H9 (cell line): Measurements from ENCODE around the gene MDK. TPM values are rescaled to one million over a fixed set of nuclear protein-coding genes. Genes with fewer than 3 reads are reported as not detected.
A peak's percentile ranks its signal among the peaks of the same experiment; 100 is the strongest.

Source experiments
- DNase-seq: peaks from one replicate; pipeline ENCODE4 v3.0.0-alpha.2; 2017
- H2AFZ ChIP-seq: one replicate; pipeline ENCODE4 v1.6.1; 2013; ENCODE audit warnings: mild to moderate bottlenecking, low read length, control low read depth, moderate library complexity
- H2AK5ac ChIP-seq: 2 replicates; pipeline ENCODE4 v1.6.1; 2013; ENCODE audit warnings: low read length, control low read depth, mixed read lengths; ENCODE audit not compliant: insufficient read length
- H2BK120ac ChIP-seq: one replicate; pipeline ENCODE4 v1.6.1; 2013; ENCODE audit warnings: low read depth, mild to moderate bottlenecking, low read length, control low read depth, inconsistent platforms; ENCODE audit not compliant: poor library complexity, severe bottlenecking
- H2BK12ac ChIP-seq: 2 replicates; pipeline ENCODE4 v1.6.1; 2013; ENCODE audit warnings: low read length, control low read depth, mixed read lengths, low read depth; ENCODE audit not compliant: insufficient read length
- H2BK15ac ChIP-seq: 2 replicates; pipeline ENCODE4 v1.6.1; 2013; ENCODE audit warnings: low read depth, low read length, control low read depth
- H2BK20ac ChIP-seq: one replicate; pipeline ENCODE4 v1.6.1; 2013; ENCODE audit warnings: low read depth, mild to moderate bottlenecking, low read length, control low read depth, inconsistent platforms; ENCODE audit not compliant: poor library complexity, severe bottlenecking
- H2BK5ac ChIP-seq: 2 replicates; pipeline ENCODE4 v1.6.1; 2013; ENCODE audit warnings: low read length, control low read depth, mixed read lengths; ENCODE audit not compliant: insufficient read length
- H3K14ac ChIP-seq: 2 replicates; pipeline ENCODE4 v1.6.1; 2013; ENCODE audit warnings: low read length, control low read depth; ENCODE audit not compliant: insufficient read depth
- H3K18ac ChIP-seq: 2 replicates; pipeline ENCODE4 v1.6.1; 2013; ENCODE audit warnings: low read depth, mild to moderate bottlenecking, mixed read lengths, low read length, control low read depth; ENCODE audit not compliant: insufficient read length
- H3K23ac ChIP-seq: 2 replicates; pipeline ENCODE4 v1.6.1; 2013; ENCODE audit warnings: low read length, control low read depth, mixed read lengths, low read depth; ENCODE audit not compliant: insufficient read length
- H3K23me2 ChIP-seq: 2 replicates; pipeline ENCODE4 v1.6.1; 2013; ENCODE audit warnings: low read depth, mild to moderate bottlenecking, mixed read lengths, low read length, control low read depth; ENCODE audit not compliant: insufficient read length, poor library complexity, severe bottlenecking
- H3K27ac ChIP-seq: 2 replicates; pipeline ENCODE4 v1.5.1; 2013; ENCODE audit warnings: low read length, control low read depth, mixed read lengths, low read depth; ENCODE audit not compliant: insufficient read length
- H3K27me3 ChIP-seq: 2 replicates; pipeline ENCODE4 v1.6.1; 2013; ENCODE audit warnings: low read length, control low read depth, inconsistent platforms; ENCODE audit not compliant: insufficient read depth
- H3K4ac ChIP-seq: 2 replicates; pipeline ENCODE4 v1.6.1; 2013; ENCODE audit warnings: low read depth, mild to moderate bottlenecking, control low read depth, inconsistent platforms, low read length, moderate library complexity
- H3K4me1 ChIP-seq: 2 replicates; pipeline ENCODE4 v1.6.1; 2013; ENCODE audit warnings: low read length, control low read depth, inconsistent platforms; ENCODE audit not compliant: insufficient read depth
- H3K4me2 ChIP-seq: 2 replicates; pipeline ENCODE4 v1.6.1; 2013; ENCODE audit warnings: low read length, control low read depth, mixed read lengths; ENCODE audit not compliant: insufficient read length, insufficient read depth
- H3K56ac ChIP-seq: 2 replicates; pipeline ENCODE4 v1.6.1; 2013; ENCODE audit warnings: low read depth, mild to moderate bottlenecking, mixed read lengths, low read length, control low read depth; ENCODE audit not compliant: insufficient read length
- H3K79me1 ChIP-seq: 2 replicates; pipeline ENCODE4 v1.6.1; 2013; ENCODE audit warnings: low read depth, mild to moderate bottlenecking, moderate library complexity, low read length, control low read depth, inconsistent platforms; ENCODE audit not compliant: insufficient read depth, poor library complexity, severe bottlenecking
- H3K79me2 ChIP-seq: 2 replicates; pipeline ENCODE4 v1.6.1; 2013; ENCODE audit warnings: low read length, control low read depth, inconsistent platforms; ENCODE audit not compliant: insufficient read depth
- H3K9ac ChIP-seq: 2 replicates; pipeline ENCODE4 v1.6.1; 2013; ENCODE audit warnings: low read length, control low read depth, mixed read lengths; ENCODE audit not compliant: insufficient read length; ENCODE audit errors: extremely low read depth
- H3K9me3 ChIP-seq: one replicate; pipeline ENCODE4 v1.6.1; 2013; ENCODE audit warnings: low read depth, low read length, inconsistent platforms; ENCODE audit not compliant: control insufficient read depth
- H3T11ph ChIP-seq: one replicate; pipeline ENCODE4 v1.6.1; 2013; ENCODE audit warnings: mild to moderate bottlenecking, low read length, control low read depth, inconsistent platforms
- H4K20me1 ChIP-seq: one replicate; pipeline ENCODE4 v1.6.1; 2013; ENCODE audit not compliant: control insufficient read depth, insufficient read length, insufficient read depth
- H4K5ac ChIP-seq: 2 replicates; pipeline ENCODE4 v1.6.1; 2013; ENCODE audit warnings: low read depth, mild to moderate bottlenecking, mixed read lengths, low read length, control low read depth; ENCODE audit not compliant: insufficient read length
- H4K8ac ChIP-seq: replicated peaks from 2 replicates; pipeline ENCODE4 v1.6.1; 2013; ENCODE audit warnings: low read length, control low read depth, mixed read lengths, low read depth; ENCODE audit not compliant: insufficient read length
- H4K91ac ChIP-seq: 2 replicates; pipeline ENCODE4 v1.6.1; 2013; ENCODE audit warnings: low read depth, mild to moderate bottlenecking, moderate library complexity, mixed read lengths, low read length, control low read depth; ENCODE audit not compliant: insufficient read length
- H3K27ac Mint-ChIP-seq, 3 experiments: 2 replicates in 2 of 3; 3 replicates in 1 of 3; pipeline ENCODE4 v1.8.0; 2020 to 2021; ENCODE audit warnings: mixed read lengths in 3 of 3, mild to moderate bottlenecking in 1 of 3, moderate library complexity in 1 of 3
- H3K27me3 Mint-ChIP-seq: 2 replicates; pipeline ENCODE4 v1.8.0; 2021; ENCODE audit warnings: low read depth, mild to moderate bottlenecking, moderate library complexity, mixed read lengths
- H3K36me3 Mint-ChIP-seq, 3 experiments: 2 replicates in 2 of 3; 3 replicates in 1 of 3; pipeline ENCODE4 v1.8.0; 2020 to 2021; ENCODE audit warnings: low read depth in 3 of 3, mixed read lengths in 3 of 3; ENCODE audit not compliant: insufficient read depth in 1 of 3
- H3K4me1 Mint-ChIP-seq, 2 experiments: 2 replicates each; pipeline ENCODE4 v1.8.0; 2020; ENCODE audit warnings: mixed read lengths in 2 of 2
- H3K4me3 Mint-ChIP-seq, 2 experiments: 2 replicates in 1 of 2; 3 replicates in 1 of 2; pipeline ENCODE4 v1.8.0; 2020 to 2021; ENCODE audit warnings: mild to moderate bottlenecking in 2 of 2, mixed read lengths in 2 of 2, moderate library complexity in 1 of 2
- H3K9me3 Mint-ChIP-seq, 2 experiments: 2 replicates in 1 of 2; 3 replicates in 1 of 2; pipeline ENCODE4 v1.8.0; 2020; ENCODE audit warnings: mild to moderate bottlenecking in 2 of 2, mixed read lengths in 2 of 2, moderate library complexity in 1 of 2
- WGBS: extraction: QIAGEN DNeasy Blood & Tissue Kit; methylation state at CpG from one replicate; pipeline ENCODE4 v1.1.7; 2013; ENCODE audit warnings: missing lambda C conversion rate, low lambda C conversion rate, mixed read lengths; ENCODE audit not compliant: insufficient read length; ENCODE audit errors: extremely low coverage; 5-methylcytosine and 5-hydroxymethylcytosine counted together
- total RNA-seq: library from RNA; stranded (reverse); gene quantifications from 2 replicates; pipeline ENCODE4 v1.2.1, GENCODE V29; 2021
- TF ChIP-seq, protein P1 (sequence below): fragments of 200-600 bp; sonication (generic); conservative IDR thresholded peaks from 3 replicates; pipeline ENCODE4 v1.8.0; 2021; ENCODE audit warnings: antibody characterized with exemption, mild to moderate bottlenecking

MDK gene
- total RNA-seq, 1 experiment from 2014 or later, result 392 TPM

DNA sequence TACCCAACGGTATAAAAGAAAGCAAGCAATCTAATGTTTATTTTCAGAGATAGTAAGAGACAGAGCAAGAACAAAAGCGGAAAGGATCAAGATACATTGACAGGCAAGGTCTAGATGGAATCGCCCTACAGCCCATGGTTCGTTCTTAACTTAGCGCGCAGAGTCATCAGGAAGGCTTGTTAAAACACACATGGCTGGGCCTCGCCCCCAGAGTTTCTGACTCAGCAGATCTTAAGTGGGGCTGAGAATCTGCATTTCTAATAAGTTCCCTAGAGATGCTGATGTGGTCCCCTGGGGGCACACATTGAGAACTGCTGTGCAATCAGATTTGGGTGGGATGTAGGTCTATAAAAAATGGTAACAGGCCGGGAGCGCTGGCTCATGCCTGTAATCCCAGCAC is 45.9 kb downstream of the MDK start:
- no peaks in the 10 kb centered on the region for H4K20me1 ChIP-seq
- H3K4me2 ChIP-seq, result no peak overlapping the region
- H3K79me1 ChIP-seq, result no peaks in the 10 kb centered on the region
- H3K4me1 ChIP-seq, result no peaks in the 10 kb centered on the region
- H3K23ac ChIP-seq, result no peak overlapping the region
- no peak overlapping the region for H3T11ph ChIP-seq
- H3K4ac ChIP-seq, result no peak overlapping the region
- Mint-ChIP-seq H3K36me3 (peaks cover 4 to 37% (median 10%) of the 10 kb centered on the region in 3 experiments; a peak in 6 of 7 replicates), H3K27me3 (no peaks in the 10 kb centered on the region; the same call in 1 of the 2 replicates), H3K4me1 (peaks cover 20 to 32% of the 10 kb centered on the region in 2 experiments), H3K27ac (peak overlapping the region; percentile 9 to 69 (median 46); a peak in 5 of 7 replicates), H3K9me3 (no peaks in the 10 kb centered on the region), H3K4me3 (no peak overlapping the region)
- H2BK12ac ChIP-seq, result no peak overlapping the region
- peak; percentile 66 for DNase-seq
- H3K23me2 ChIP-seq, result no peaks in the 10 kb centered on the region
- H3K18ac ChIP-seq, result no peak overlapping the region
- TF ChIP-seq, protein P1, sequence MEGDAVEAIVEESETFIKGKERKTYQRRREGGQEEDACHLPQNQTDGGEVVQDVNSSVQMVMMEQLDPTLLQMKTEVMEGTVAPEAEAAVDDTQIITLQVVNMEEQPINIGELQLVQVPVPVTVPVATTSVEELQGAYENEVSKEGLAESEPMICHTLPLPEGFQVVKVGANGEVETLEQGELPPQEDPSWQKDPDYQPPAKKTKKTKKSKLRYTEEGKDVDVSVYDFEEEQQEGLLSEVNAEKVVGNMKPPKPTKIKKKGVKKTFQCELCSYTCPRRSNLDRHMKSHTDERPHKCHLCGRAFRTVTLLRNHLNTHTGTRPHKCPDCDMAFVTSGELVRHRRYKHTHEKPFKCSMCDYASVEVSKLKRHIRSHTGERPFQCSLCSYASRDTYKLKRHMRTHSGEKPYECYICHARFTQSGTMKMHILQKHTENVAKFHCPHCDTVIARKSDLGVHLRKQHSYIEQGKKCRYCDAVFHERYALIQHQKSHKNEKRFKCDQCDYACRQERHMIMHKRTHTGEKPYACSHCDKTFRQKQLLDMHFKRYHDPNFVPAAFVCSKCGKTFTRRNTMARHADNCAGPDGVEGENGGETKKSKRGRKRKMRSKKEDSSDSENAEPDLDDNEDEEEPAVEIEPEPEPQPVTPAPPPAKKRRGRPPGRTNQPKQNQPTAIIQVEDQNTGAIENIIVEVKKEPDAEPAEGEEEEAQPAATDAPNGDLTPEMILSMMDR, result no peak
- H2AFZ ChIP-seq, result no peak overlapping the region
- no peak overlapping the region for H3K27ac ChIP-seq
- H4K8ac ChIP-seq, result no peak overlapping the region
- no peak overlapping the region for H3K56ac ChIP-seq
- H3K79me2 ChIP-seq, result no peaks in the 10 kb centered on the region
- no peak overlapping the region for H2BK20ac ChIP-seq
- H2BK5ac ChIP-seq, result no peak overlapping the region
- H2BK15ac ChIP-seq, result no peak overlapping the region
- H2BK120ac ChIP-seq, result no peak overlapping the region
- no peak overlapping the region for H2AK5ac ChIP-seq
- H3K14ac ChIP-seq, result no peak overlapping the region
- H4K91ac ChIP-seq, result no peak overlapping the region
- no peaks in the 10 kb centered on the region for H3K9me3 ChIP-seq
- no CpG with 5 or more reads among the region's 9 CpGs for WGBS
- no peak overlapping the region for H4K5ac ChIP-seq
- H3K9ac ChIP-seq, result no peak overlapping the region
- H3K27me3 ChIP-seq, result no peaks in the 10 kb centered on the region
